Chondrocyte (in vitro differentiated cells): ENCODE measurements around the gene APCS. TPM values are rescaled to one million over a fixed set of nuclear protein-coding genes. Genes with fewer than 3 reads are reported as not detected.

Experiments used
- DNase-seq: peaks from one replicate; pipeline ENCODE4 v3.0.0; 2021; ENCODE audit warnings: mixed read lengths, low spot score
- H3K27ac Mint-ChIP-seq: one replicate; pipeline ENCODE4 v1.8.0; 2021; ENCODE audit warnings: mild to moderate bottlenecking, moderate library complexity, mixed read lengths; ENCODE audit not compliant: unreplicated experiment
- H3K27me3 Mint-ChIP-seq: 2 replicates; pipeline ENCODE4 v1.8.0; 2021; ENCODE audit warnings: low read depth, mixed read lengths
- H3K36me3 Mint-ChIP-seq: 2 replicates; pipeline ENCODE4 v1.8.0; 2021; ENCODE audit warnings: low read depth, mixed read lengths
- H3K4me1 Mint-ChIP-seq: 2 replicates; pipeline ENCODE4 v1.8.0; 2021; ENCODE audit warnings: low read depth, mild to moderate bottlenecking, mixed read lengths
- H3K4me3 Mint-ChIP-seq: one replicate; pipeline ENCODE4 v1.8.0; 2021; ENCODE audit warnings: mild to moderate bottlenecking, moderate library complexity, mixed read lengths; ENCODE audit not compliant: unreplicated experiment
- H3K9me3 Mint-ChIP-seq: 2 replicates; pipeline ENCODE4 v1.8.0; 2021; ENCODE audit warnings: low read depth, mixed read lengths
- CTCF ChIP-seq: fragments of 200-600 bp; sonication (generic); IDR thresholded peaks from 2 replicates; pipeline ENCODE4 v1.5.0; 2021; ENCODE audit warnings: antibody characterized with exemption, mild to moderate bottlenecking, moderate library complexity
- total RNA-seq: library from RNA; stranded (reverse); gene quantifications from 3 replicates; pipeline ENCODE4 v1.2.1, GENCODE V29; 2021

The APCS gene
- total RNA-seq, 1 donor from 2014 or later: not detected

GRCh38 chr1:159560599-159560998 is 27.0 kb upstream of the APCS start:
- Mint-ChIP-seq H3K4me1 (peaks cover 6% of the 10 kb centered on the region), H3K27ac (no peak overlapping the region), H3K27me3 (peaks cover 6% of the 10 kb centered on the region), H3K9me3 (peaks cover 17% of the 10 kb centered on the region), H3K36me3 (no peaks in the 10 kb centered on the region), H3K4me3 (no peak overlapping the region)
- DNase-seq: no peak
- TF ChIP-seq CTCF: no peak

- no peak overlapping the region for H3K4me3 Mint-ChIP-seq
- H3K4me1 Mint-ChIP-seq: peaks cover 6% of the 10 kb centered on the region
- peaks cover 25% of the 10 kb centered on the region for H3K9me3 Mint-ChIP-seq
- H3K36me3 Mint-ChIP-seq: peaks cover 3% of the 10 kb centered on the region
- no peak for DNase-seq
- H3K27ac Mint-ChIP-seq: no peak overlapping the region
- no peak for TF ChIP-seq CTCF
- H3K27me3 Mint-ChIP-seq: peaks cover 13% of the 10 kb centered on the region
Observed at GRCh38 chr1:159561497-159561896, 26.1 kb upstream of the APCS start.

DNA sequence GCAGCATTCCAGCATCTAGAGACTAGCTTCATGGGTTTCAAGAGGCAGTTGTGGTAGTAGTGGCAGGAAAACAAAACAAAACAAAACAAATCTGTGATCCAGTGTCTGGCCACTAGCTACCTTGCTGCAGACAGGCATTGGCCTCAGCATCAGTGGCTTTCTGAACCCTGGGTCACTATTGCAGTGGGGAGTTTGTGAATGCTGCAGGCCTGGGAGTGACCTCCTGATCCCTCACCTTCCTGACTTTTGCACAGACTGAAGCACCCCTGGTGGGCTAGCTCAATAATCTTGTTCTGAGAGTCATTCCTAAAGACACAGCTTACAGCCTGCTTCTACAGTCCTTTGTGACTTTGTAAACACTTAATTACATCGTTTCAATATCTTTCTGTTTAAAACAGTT is 24.9 kb upstream of the APCS start:
- no peak for DNase-seq
- TF ChIP-seq CTCF: no peak
- peaks cover 8% of the 10 kb centered on the region for H3K27me3 Mint-ChIP-seq
- no peak overlapping the region for H3K4me3 Mint-ChIP-seq
- H3K4me1 Mint-ChIP-seq: peaks cover 6% of the 10 kb centered on the region
- H3K9me3 Mint-ChIP-seq: peaks cover 25% of the 10 kb centered on the region
- no peak overlapping the region for H3K27ac Mint-ChIP-seq
- peaks cover 3% of the 10 kb centered on the region for H3K36me3 Mint-ChIP-seq

- peaks cover 10% of the 10 kb centered on the region for H3K9me3 Mint-ChIP-seq
- no peak overlapping the region for H3K4me3 Mint-ChIP-seq
- DNase-seq: no peak
- no peaks in the 10 kb centered on the region for H3K4me1 Mint-ChIP-seq
- H3K27ac Mint-ChIP-seq: no peak overlapping the region
- peaks cover 2% of the 10 kb centered on the region for H3K36me3 Mint-ChIP-seq
- no peak for TF ChIP-seq CTCF
- H3K27me3 Mint-ChIP-seq: peaks cover 14% of the 10 kb centered on the region
Observed at GRCh38 chr1:159577446-159577845, 10.2 kb upstream of the APCS start.

DNA sequence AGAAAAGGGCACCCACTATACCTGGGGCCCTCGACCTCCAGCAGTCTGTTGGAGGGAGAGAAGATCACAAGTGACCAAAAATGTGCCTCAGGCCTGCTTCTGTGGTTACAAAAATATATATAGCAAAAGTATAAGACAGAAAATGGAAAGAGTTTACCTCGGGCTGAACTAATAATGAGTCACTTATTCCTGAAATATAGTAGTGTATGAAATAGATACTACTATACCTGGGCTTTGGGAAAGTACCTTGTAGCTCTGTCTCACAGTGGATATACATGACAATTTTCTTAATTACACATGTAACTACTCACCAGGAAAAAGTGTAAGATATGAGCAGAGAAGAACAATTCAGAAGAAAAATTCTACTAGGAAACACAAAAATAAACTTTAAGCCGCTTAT is 7.3 kb upstream of the APCS start:
- no peak for DNase-seq
- no peak for TF ChIP-seq CTCF
- no peaks in the 10 kb centered on the region for H3K4me1 Mint-ChIP-seq
- no peak overlapping the region for H3K4me3 Mint-ChIP-seq
- H3K27ac Mint-ChIP-seq: no peak overlapping the region
- peaks cover under 1% of the 10 kb centered on the region for H3K9me3 Mint-ChIP-seq
- H3K27me3 Mint-ChIP-seq: peaks cover 20% of the 10 kb centered on the region
- no peaks in the 10 kb centered on the region for H3K36me3 Mint-ChIP-seq
